HEK293 (cell line): ENCODE results near the gene ESCO1.

Source experiments
- CTCF ChIA-PET: fragments of 350-600 bp; formaldehyde crosslinking; extraction: SDS; loops from one replicate; lab custom pipeline; 2021; ENCODE audit warnings: antibody characterized with exemption; lab: Yijun Ruan, JAX
- POLR2A ChIA-PET: fragments of 300-600 bp; formaldehyde crosslinking; extraction: SDS; loops from one replicate; lab custom pipeline; 2020; ENCODE audit warnings: antibody characterized with exemption, inconsistent platforms; lab: Yijun Ruan, JAX
- H3K27ac ChIP-seq: fragments of 200-500 bp; sonication (Bioruptor generic); 2 replicates; pipeline ENCODE4 v1.5.1; 2014; ENCODE audit warnings: low read depth, low read length, control low read depth, inconsistent platforms; ENCODE audit errors: extremely low read depth
- H3K36me3 ChIP-seq, 2 experiments: fragments of 200-500 bp in 1 of 2; sonication (Bioruptor generic) in 1 of 2; 1 replicate in 1 of 2; 2 replicates in 1 of 2; pipeline ENCODE4 v1.5.1; 2014 to 2017; ENCODE audit warnings: inconsistent platforms in 2 of 2, low read length in 2 of 2; ENCODE audit not compliant: control insufficient read depth in 2 of 2, insufficient read depth in 1 of 2
- H3K4me1 ChIP-seq: fragments of 200-500 bp; sonication (Bioruptor generic); 2 replicates; pipeline ENCODE4 v1.5.1; 2014; ENCODE audit warnings: mild to moderate bottlenecking, low read length, inconsistent platforms; ENCODE audit not compliant: control insufficient read depth, insufficient read depth
- H3K4me3 ChIP-seq: 2 replicates; pipeline ENCODE4 v1.5.1; 2011; ENCODE audit warnings: low read depth, mild to moderate bottlenecking, control low read depth, low read length, moderate library complexity
- H3K9me3 ChIP-seq: fragments of 200-500 bp; sonication (Bioruptor generic); 2 replicates; pipeline ENCODE4 v1.5.1; 2014; ENCODE audit warnings: low read depth, low read length, inconsistent platforms; ENCODE audit not compliant: control insufficient read depth, insufficient read depth
- GLIS2 ChIP-seq: fragments of 450-650 bp; formaldehyde crosslinking; IDR thresholded peaks from 2 replicates; pipeline ENCODE4 v1.5.1; 2016; ENCODE audit warnings: missing biosample characterization, missing genetic modification characterization
- ZBTB48 ChIP-seq: fragments of 450-650 bp; formaldehyde crosslinking; IDR thresholded peaks from 2 replicates; pipeline ENCODE4 v1.5.1; 2016; ENCODE audit warnings: missing biosample characterization, missing genetic modification characterization
- ZNF16 ChIP-seq: fragments of 450-650 bp; formaldehyde crosslinking; IDR thresholded peaks from 2 replicates; pipeline ENCODE4 v1.5.1; 2016; ENCODE audit warnings: low read depth, missing biosample characterization, missing genetic modification characterization
- ZNF175 ChIP-seq: fragments of 450-650 bp; formaldehyde crosslinking; IDR thresholded peaks from 2 replicates; pipeline ENCODE4 v1.5.1; 2016; ENCODE audit warnings: missing biosample characterization, missing genetic modification characterization
- ZNF2 ChIP-seq: fragments of 450-650 bp; formaldehyde crosslinking; IDR thresholded peaks from 2 replicates; pipeline ENCODE4 v1.5.1; 2016; ENCODE audit warnings: missing biosample characterization, missing genetic modification characterization
- ZNF211 ChIP-seq: fragments of 450-650 bp; formaldehyde crosslinking; IDR thresholded peaks from 2 replicates; pipeline ENCODE4 v1.5.1; 2016; ENCODE audit warnings: low read depth, missing biosample characterization, missing genetic modification characterization
- ZNF302 ChIP-seq: fragments of 450-650 bp; formaldehyde crosslinking; IDR thresholded peaks from 2 replicates; pipeline ENCODE4 v1.5.1; 2016; ENCODE audit warnings: missing biosample characterization, missing genetic modification characterization, low read depth
- ZNF324 ChIP-seq: fragments of 450-650 bp; formaldehyde crosslinking; IDR thresholded peaks from 2 replicates; pipeline ENCODE4 v1.5.1; 2016; ENCODE audit warnings: missing biosample characterization, missing genetic modification characterization
- ZNF354C ChIP-seq: fragments of 450-650 bp; formaldehyde crosslinking; IDR thresholded peaks from 2 replicates; pipeline ENCODE4 v1.5.1; 2016; ENCODE audit warnings: missing biosample characterization, missing genetic modification characterization, low read depth, borderline replicate concordance
- ZNF416 ChIP-seq: fragments of 450-650 bp; formaldehyde crosslinking; IDR thresholded peaks from 2 replicates; pipeline ENCODE4 v1.5.1; 2016; ENCODE audit warnings: missing biosample characterization, missing genetic modification characterization
- ZNF473 ChIP-seq: fragments of 450-650 bp; formaldehyde crosslinking; IDR thresholded peaks from 2 replicates; pipeline ENCODE4 v1.5.1; 2017; ENCODE audit warnings: missing biosample characterization, missing genetic modification characterization
- ZNF501 ChIP-seq: fragments of 450-650 bp; formaldehyde crosslinking; IDR thresholded peaks from 2 replicates; pipeline ENCODE4 v1.5.1; 2016; ENCODE audit warnings: missing biosample characterization, missing genetic modification characterization
- ZNF555 ChIP-seq: fragments of 450-650 bp; formaldehyde crosslinking; conservative IDR thresholded peaks from 2 replicates; pipeline ENCODE4 v1.5.1; 2017; ENCODE audit warnings: missing biosample characterization, mild to moderate bottlenecking, missing genetic modification characterization, inconsistent platforms
- ZNF560 ChIP-seq: fragments of 450-650 bp; formaldehyde crosslinking; IDR thresholded peaks from 2 replicates; pipeline ENCODE4 v1.5.1; 2017; ENCODE audit warnings: missing biosample characterization, missing genetic modification characterization, borderline replicate concordance
- ZNF596 ChIP-seq: fragments of 450-650 bp; IDR thresholded peaks from 2 replicates; pipeline ENCODE4 v1.5.0; 2018; ENCODE audit warnings: missing biosample characterization, mild to moderate bottlenecking, missing genetic modification characterization, moderate library complexity
- ZNF623 ChIP-seq: fragments of 450-650 bp; formaldehyde crosslinking; IDR thresholded peaks from 2 replicates; pipeline ENCODE4 v1.5.1; 2016; ENCODE audit warnings: missing biosample characterization, missing genetic modification characterization
- ZNF654 ChIP-seq: fragments of 450-650 bp; formaldehyde crosslinking; IDR thresholded peaks from 2 replicates; pipeline ENCODE4 v1.5.1; 2016; ENCODE audit warnings: low read depth, missing biosample characterization, missing genetic modification characterization
- ZNF707 ChIP-seq: fragments of 450-650 bp; formaldehyde crosslinking; IDR thresholded peaks from 2 replicates; pipeline ENCODE4 v1.5.1; 2016; ENCODE audit warnings: missing biosample characterization, missing genetic modification characterization
- ZNF768 ChIP-seq: fragments of 450-650 bp; formaldehyde crosslinking; IDR thresholded peaks from 2 replicates; pipeline ENCODE4 v1.5.1; 2018; ENCODE audit warnings: missing biosample characterization, mild to moderate bottlenecking, missing genetic modification characterization
- ZNF830 ChIP-seq: fragments of 450-650 bp; IDR thresholded peaks from 2 replicates; pipeline ENCODE4 v1.5.0; 2018; ENCODE audit warnings: missing biosample characterization, missing genetic modification characterization, low read depth, mild to moderate bottlenecking, moderate library complexity
- TF ChIP-seq, protein P1 (sequence below): fragments of 450-650 bp; formaldehyde crosslinking; IDR thresholded peaks from 2 replicates; pipeline ENCODE4 v1.5.1; 2016; ENCODE audit warnings: missing biosample characterization, missing genetic modification characterization
- TF ChIP-seq, protein P2 (sequence below): fragments of 450-650 bp; formaldehyde crosslinking; IDR thresholded peaks from 2 replicates; pipeline ENCODE4 v1.5.1; 2016; ENCODE audit warnings: missing biosample characterization, missing genetic modification characterization
- TF ChIP-seq, protein P3 (sequence below): fragments of 450-650 bp; formaldehyde crosslinking; IDR thresholded peaks from 2 replicates; pipeline ENCODE4 v1.5.1; 2016; ENCODE audit warnings: missing biosample characterization, missing genetic modification characterization
- TF ChIP-seq, protein P4 (sequence below): fragments of 450-650 bp; IDR thresholded peaks from 2 replicates; pipeline ENCODE4 v1.5.1; 2018; ENCODE audit warnings: missing biosample characterization, mild to moderate bottlenecking, missing genetic modification characterization
- TF ChIP-seq, protein P5 (sequence below): fragments of 450-650 bp; formaldehyde crosslinking; IDR thresholded peaks from 2 replicates; pipeline ENCODE4 v1.5.1; 2016; ENCODE audit warnings: missing biosample characterization, missing genetic modification characterization

The ESCO1 gene, protein sequence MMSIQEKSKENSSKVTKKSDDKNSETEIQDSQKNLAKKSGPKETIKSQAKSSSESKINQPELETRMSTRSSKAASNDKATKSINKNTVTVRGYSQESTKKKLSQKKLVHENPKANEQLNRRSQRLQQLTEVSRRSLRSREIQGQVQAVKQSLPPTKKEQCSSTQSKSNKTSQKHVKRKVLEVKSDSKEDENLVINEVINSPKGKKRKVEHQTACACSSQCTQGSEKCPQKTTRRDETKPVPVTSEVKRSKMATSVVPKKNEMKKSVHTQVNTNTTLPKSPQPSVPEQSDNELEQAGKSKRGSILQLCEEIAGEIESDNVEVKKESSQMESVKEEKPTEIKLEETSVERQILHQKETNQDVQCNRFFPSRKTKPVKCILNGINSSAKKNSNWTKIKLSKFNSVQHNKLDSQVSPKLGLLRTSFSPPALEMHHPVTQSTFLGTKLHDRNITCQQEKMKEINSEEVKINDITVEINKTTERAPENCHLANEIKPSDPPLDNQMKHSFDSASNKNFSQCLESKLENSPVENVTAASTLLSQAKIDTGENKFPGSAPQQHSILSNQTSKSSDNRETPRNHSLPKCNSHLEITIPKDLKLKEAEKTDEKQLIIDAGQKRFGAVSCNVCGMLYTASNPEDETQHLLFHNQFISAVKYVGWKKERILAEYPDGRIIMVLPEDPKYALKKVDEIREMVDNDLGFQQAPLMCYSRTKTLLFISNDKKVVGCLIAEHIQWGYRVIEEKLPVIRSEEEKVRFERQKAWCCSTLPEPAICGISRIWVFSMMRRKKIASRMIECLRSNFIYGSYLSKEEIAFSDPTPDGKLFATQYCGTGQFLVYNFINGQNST

DNA sequence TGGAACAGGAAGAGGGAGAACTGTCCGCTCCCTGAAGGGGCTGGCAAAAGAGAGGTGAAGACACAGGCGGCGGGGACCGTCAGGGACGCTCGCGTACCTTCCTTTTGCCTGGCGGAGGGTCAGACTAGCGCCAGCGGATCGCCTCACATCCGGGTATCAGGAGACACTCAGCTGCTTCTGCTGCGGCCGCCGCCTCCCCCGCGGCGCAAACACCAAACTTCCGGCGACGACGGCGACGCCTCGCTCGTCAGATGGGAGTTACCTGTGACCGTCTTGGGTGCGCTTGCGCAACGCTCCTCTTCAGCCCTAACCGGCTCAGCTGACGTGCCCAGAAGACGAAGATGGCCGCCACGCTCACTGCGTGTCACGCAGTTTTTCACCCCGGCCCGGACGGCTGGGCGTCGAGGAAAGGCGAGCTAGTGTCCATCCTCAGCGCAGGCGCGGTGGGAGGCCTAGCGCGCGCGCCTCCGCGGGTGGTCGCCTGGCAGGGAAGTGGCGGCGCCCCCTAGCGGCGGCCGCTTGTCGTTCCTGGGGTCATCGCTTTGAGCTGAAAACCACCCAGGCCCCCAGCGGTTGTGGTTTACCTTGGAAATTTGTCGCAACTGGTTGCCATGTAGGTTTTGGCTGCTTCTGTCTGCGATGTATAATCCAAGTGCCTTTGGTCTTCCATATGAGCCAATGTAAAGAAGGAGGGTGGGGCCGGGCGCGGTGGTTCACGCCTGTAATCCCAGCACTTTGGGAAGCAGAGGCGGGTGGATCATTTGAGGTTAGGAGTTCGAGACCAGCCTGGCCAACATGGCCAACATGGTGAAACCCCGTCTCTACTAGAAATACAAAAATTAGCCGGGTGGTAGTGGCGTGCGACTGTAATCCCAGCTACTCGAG, at the start of gene ESCO1:
ESCO1 (minus strand) TSS at position 179 of the 885 bp plus-strand sequence. CDS start 25,861 bp downstream, outside the sequence.
- POLR2A ChIA-PET = interaction anchor here (0.6 to 2.5 kb wide), 31 partner anchors 11 to 400 kb away, joined by 3 to 67 read pairs (median 4); partner anchors contain the start of genes ABHD3, MIB1 and SNRPD1
- no peaks in the 10 kb centered on the region for H3K9me3 ChIP-seq
- peak within 1 kb of the TSS; percentile 91 for H3K4me3 ChIP-seq
- H3K27ac ChIP-seq = peak within 1 kb of the TSS; percentile 80
- H3K36me3 ChIP-seq = peaks cover 0 to 4% of the 10 kb centered on the region in 2 experiments; a peak in 1 of 3 replicates
- 0 out of 2 replicates have a peak, but pooled peaks cover 4% of the 10 kb centered on the region for H3K4me1 ChIP-seq
- CTCF ChIA-PET = interaction anchor here (0.5 to 4.8 kb wide), 46 partner anchors 11 to 1637 kb away, joined by 3 to 89 read pairs (median 4); partner anchors contain the start of genes MIB1 and SNRPD1
- TF ChIP-seq ZNF768 = no peak
- TF ChIP-seq ZNF473 = no peak
- TF ChIP-seq, protein P1, sequence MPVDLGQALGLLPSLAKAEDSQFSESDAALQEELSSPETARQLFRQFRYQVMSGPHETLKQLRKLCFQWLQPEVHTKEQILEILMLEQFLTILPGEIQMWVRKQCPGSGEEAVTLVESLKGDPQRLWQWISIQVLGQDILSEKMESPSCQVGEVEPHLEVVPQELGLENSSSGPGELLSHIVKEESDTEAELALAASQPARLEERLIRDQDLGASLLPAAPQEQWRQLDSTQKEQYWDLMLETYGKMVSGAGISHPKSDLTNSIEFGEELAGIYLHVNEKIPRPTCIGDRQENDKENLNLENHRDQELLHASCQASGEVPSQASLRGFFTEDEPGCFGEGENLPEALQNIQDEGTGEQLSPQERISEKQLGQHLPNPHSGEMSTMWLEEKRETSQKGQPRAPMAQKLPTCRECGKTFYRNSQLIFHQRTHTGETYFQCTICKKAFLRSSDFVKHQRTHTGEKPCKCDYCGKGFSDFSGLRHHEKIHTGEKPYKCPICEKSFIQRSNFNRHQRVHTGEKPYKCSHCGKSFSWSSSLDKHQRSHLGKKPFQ (tag by site-specific recombination) = no peak
- TF ChIP-seq ZNF302 = no peak
- peak; percentile 18; the same call in 1 of the 2 replicates for TF ChIP-seq ZNF596 (tag by site-specific recombination)
- TF ChIP-seq ZNF354C = no peak
- TF ChIP-seq, protein P2, sequence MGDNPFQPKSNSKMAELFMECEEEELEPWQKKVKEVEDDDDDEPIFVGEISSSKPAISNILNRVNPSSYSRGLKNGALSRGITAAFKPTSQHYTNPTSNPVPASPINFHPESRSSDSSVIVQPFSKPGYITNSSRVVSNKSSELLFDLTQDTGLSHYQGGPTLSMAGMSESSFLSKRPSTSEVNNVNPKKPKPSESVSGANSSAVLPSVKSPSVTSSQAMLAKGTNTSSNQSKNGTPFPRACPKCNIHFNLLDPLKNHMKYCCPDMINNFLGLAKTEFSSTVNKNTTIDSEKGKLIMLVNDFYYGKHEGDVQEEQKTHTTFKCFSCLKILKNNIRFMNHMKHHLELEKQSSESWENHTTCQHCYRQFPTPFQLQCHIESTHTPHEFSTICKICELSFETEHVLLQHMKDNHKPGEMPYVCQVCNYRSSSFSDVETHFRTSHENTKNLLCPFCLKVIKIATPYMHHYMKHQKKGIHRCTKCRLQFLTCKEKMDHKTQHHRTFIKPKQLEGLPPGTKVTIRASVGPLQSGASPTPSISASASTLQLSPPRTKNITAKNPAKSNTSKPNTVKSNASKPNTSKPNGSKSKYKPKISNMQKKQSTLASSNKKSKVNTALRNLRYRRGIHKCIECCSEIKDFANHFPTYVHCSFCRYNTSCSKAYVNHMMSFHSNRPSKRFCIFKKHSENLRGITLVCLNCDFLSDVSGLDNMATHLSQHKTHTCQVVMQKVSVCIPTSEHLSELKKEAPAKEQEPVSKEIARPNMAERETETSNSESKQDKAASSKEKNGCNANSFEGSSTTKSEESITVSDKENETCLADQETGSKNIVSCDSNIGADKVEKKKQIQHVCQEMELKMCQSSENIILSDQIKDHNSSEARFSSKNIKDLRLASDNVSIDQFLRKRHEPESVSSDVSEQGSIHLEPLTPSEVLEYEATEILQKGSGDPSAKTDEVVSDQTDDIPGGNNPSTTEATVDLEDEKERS (tag by site-specific recombination) = peak; percentile 64; the same call in 1 of the 2 replicates
- TF ChIP-seq, protein P3, sequence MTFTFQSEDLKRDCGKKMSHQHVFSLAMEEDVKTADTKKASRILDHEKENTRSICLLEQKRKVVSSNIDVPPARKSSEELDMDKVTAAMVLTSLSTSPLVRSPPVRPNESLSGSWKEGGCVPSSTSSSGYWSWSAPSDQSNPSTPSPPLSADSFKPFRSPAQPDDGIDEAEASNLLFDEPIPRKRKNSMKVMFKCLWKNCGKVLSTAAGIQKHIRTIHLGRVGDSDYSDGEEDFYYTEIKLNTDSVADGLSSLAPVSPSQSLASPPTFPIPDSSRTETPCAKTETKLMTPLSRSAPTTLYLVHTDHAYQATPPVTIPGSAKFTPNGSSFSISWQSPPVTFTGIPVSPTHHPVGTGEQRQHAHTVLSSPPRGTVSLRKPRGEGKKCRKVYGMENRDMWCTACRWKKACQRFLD = no peak
- no peak for TF ChIP-seq ZNF654 (tag by site-specific recombination)
- no peak for TF ChIP-seq ZNF175 (tag by site-specific recombination)
- TF ChIP-seq, protein P4, sequence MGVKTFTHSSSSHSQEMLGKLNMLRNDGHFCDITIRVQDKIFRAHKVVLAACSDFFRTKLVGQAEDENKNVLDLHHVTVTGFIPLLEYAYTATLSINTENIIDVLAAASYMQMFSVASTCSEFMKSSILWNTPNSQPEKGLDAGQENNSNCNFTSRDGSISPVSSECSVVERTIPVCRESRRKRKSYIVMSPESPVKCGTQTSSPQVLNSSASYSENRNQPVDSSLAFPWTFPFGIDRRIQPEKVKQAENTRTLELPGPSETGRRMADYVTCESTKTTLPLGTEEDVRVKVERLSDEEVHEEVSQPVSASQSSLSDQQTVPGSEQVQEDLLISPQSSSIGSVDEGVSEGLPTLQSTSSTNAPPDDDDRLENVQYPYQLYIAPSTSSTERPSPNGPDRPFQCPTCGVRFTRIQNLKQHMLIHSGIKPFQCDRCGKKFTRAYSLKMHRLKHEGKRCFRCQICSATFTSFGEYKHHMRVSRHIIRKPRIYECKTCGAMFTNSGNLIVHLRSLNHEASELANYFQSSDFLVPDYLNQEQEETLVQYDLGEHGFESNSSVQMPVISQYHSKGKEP (tag by site-specific recombination) = 0 out of 2 replicates have a peak, but pooled peaks have one; percentile 9
- no peak for TF ChIP-seq ZNF560 (tag by site-specific recombination)
- TF ChIP-seq, protein P5, sequence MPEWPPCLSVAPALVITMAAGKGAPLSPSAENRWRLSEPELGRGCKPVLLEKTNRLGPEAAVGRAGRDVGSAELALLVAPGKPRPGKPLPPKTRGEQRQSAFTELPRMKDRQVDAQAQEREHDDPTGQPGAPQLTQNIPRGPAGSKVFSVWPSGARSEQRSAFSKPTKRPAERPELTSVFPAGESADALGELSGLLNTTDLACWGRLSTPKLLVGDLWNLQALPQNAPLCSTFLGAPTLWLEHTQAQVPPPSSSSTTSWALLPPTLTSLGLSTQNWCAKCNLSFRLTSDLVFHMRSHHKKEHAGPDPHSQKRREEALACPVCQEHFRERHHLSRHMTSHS = no peak
- TF ChIP-seq ZNF416 (tag by site-specific recombination) = no peak
- TF ChIP-seq ZNF555 (tag by site-specific recombination) = no peak
- no peak for TF ChIP-seq ZNF830 (tag by site-specific recombination)
- TF ChIP-seq GLIS2 = peak; percentile 97
- no peak; the same call in 1 of the 2 replicates for TF ChIP-seq ZBTB48 (tag by site-specific recombination)
- no peak for TF ChIP-seq ZNF16 (tag by site-specific recombination)
- TF ChIP-seq ZNF211 (tag by site-specific recombination) = no peak
- peak; percentile 83; the same call in 1 of the 2 replicates for TF ChIP-seq ZNF501 (tag by site-specific recombination)
- no peak; the same call in 1 of the 2 replicates for TF ChIP-seq ZNF324 (tag by site-specific recombination)
- no peak for TF ChIP-seq ZNF623
- TF ChIP-seq ZNF2 (tag by site-specific recombination) = no peak
- no peak for TF ChIP-seq ZNF707 (tag by site-specific recombination)
